ENCODE results near the gene TRAF3. TPM values are rescaled to one million over a fixed set of nuclear protein-coding genes. Genes with fewer than 3 reads are reported as not detected.

Gene TRAF3
- total RNA-seq, 1 experiment from 2014 or later = 11.2 TPM

DNA sequence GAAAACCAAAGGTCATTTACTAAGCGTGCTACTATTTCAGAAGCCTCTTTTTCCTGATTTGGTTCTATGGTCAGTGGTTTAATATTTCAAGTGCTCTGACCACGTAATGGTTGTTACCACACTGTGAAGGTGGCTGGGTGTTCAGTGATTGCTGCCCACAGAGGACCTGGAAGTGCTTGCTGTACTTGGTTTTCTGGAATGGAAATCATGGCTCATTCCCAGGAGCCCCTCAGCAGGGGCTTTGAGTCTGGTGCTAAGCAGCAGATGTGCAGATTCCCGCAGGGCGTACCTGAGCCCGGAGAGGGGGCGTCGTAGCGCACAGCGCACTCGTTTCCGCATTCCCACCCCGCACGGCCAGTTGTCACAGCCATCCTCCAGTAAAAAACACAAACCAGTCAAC is 50.5 kb downstream of the TRAF3 start (continued):
- no peak for TF ChIP-seq PRDM15 (CRISPR knock-in tag; IDR thresholded peaks at IDR 0.05)
- no peak for TF ChIP-seq HMGXB4 (CRISPR knock-in tag; IDR thresholded peaks at IDR 0.05)
- TF ChIP-seq ZNF317 (CRISPR knock-in tag; IDR thresholded peaks at IDR 0.05; ENCODE audit: borderline replicate concordance, low read depth) = no peak

DNA sequence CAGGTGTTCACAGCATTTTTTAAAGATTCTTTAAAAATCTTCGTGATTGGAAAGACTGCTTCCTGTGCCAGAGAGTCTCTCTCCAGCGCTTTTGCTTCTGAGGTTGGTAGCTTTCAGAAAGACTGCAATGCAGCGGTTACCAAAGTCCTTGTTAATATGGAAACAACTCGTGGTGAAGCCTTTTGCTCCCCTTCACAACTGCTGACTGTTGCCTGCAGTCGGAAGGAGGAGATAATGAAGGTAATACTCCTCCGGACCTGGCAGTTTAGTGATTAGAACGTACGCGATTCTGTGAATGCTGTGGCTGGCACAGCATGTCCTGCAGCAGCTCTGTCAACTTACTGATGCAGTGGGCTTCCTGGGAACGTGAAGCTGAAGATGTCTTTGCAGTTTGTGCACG is 50.9 kb downstream of the TRAF3 start:
- ATAC-seq (no peak), DNase-seq (ENCODE audit: low spot score) (no peak)

GRCh38 chr14:102829016-102829548 is 51.8 kb downstream of the TRAF3 start:
- DNase-seq (ENCODE audit: low spot score) (no peak), ATAC-seq (no peak)
- Mint-ChIP-seq H3K27ac (peak overlapping the region; percentile 59; the same call in 1 of the 2 replicates), H3K9me3 (no peaks in the 10 kb centered on the region), H3K27me3 (ENCODE audit: low read depth) (no peaks in the 10 kb centered on the region), H3K36me3 (no peaks in the 10 kb centered on the region), H3K4me1 (peaks cover 76% of the 10 kb centered on the region), H3K4me3 (no peak overlapping the region)
- CTCF ChIA-PET = interaction anchor here (0.9 to 1.6 kb wide), 2 partner anchors 134 to 276 kb away, joined by 3 to 6 read pairs; no protein-coding TSS in a partner anchor
- POLR2A ChIA-PET = no interaction called here
- TF ChIP-seq TP53 (CRISPR knock-in tag; IDR thresholded peaks at IDR 0.05) (no peak), MLX (CRISPR knock-in tag; IDR thresholded peaks at IDR 0.05) (no peak), STAT6 (CRISPR knock-in tag; conservative IDR thresholded peaks at IDR 0.05; ENCODE audit: low read depth) (no peak)

More for the DNA sequence above, 50.9 kb downstream of the TRAF3 start:
- no peak overlapping the region for H3K4me3 Mint-ChIP-seq
- no peaks in the 10 kb centered on the region for H3K9me3 Mint-ChIP-seq
- H3K27me3 Mint-ChIP-seq (ENCODE audit: low read depth) = no peaks in the 10 kb centered on the region
- no peaks in the 10 kb centered on the region for H3K36me3 Mint-ChIP-seq
- POLR2A ChIA-PET = no interaction called here
- H3K27ac Mint-ChIP-seq = peak overlapping the region; percentile 87
- CTCF ChIA-PET = interaction anchor here (1.6 kb wide), 1 partner anchor 134 kb away, joined by 6 read pairs; no protein-coding TSS in a partner anchor
- H3K4me1 Mint-ChIP-seq = peaks cover 73% of the 10 kb centered on the region
- TF ChIP-seq ZNF396 (CRISPR knock-in tag; IDR thresholded peaks at IDR 0.05; ENCODE audit: borderline replicate concordance) (no peak), JAZF1 (CRISPR knock-in tag; IDR thresholded peaks at IDR 0.05) (no peak), ZSCAN18 (CRISPR knock-in tag; IDR thresholded peaks at IDR 0.05) (no peak), ZNF121 (CRISPR knock-in tag; IDR thresholded peaks at IDR 0.05) (no peak), CREM (CRISPR knock-in tag; IDR thresholded peaks at IDR 0.05) (no peak)
- TF ChIP-seq, protein P1, sequence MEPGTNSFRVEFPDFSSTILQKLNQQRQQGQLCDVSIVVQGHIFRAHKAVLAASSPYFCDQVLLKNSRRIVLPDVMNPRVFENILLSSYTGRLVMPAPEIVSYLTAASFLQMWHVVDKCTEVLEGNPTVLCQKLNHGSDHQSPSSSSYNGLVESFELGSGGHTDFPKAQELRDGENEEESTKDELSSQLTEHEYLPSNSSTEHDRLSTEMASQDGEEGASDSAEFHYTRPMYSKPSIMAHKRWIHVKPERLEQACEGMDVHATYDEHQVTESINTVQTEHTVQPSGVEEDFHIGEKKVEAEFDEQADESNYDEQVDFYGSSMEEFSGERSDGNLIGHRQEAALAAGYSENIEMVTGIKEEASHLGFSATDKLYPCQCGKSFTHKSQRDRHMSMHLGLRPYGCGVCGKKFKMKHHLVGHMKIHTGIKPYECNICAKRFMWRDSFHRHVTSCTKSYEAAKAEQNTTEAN (CRISPR knock-in tag; IDR thresholded peaks at IDR 0.05) = no peak
- TF ChIP-seq, protein P2, sequence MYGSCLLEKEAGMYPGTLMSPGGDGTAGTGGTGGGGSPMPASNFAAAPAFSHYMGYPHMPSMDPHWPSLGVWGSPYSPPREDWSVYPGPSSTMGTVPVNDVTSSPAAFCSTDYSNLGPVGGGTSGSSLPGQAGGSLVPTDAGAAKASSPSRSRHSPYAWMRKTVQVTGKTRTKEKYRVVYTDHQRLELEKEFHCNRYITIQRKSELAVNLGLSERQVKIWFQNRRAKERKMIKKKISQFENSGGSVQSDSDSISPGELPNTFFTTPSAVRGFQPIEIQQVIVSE (CRISPR knock-in tag; IDR thresholded peaks at IDR 0.05; ENCODE audit: borderline replicate concordance) = no peak
- TF ChIP-seq, protein P3, sequence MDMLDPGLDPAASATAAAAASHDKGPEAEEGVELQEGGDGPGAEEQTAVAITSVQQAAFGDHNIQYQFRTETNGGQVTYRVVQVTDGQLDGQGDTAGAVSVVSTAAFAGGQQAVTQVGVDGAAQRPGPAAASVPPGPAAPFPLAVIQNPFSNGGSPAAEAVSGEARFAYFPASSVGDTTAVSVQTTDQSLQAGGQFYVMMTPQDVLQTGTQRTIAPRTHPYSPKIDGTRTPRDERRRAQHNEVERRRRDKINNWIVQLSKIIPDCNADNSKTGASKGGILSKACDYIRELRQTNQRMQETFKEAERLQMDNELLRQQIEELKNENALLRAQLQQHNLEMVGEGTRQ (CRISPR knock-in tag; IDR thresholded peaks at IDR 0.05) = no peak

All from WTC11 (cell line).